NCI-H526 treated with DMSO at 0.1 percent for 48 hours (cell line): Measurements from ENCODE around the gene NT5DC3.
"Not testable (repeated sequence)": the region's sequence is repeated elsewhere in the genome, so short reads cannot be mapped to it uniquely, and the experiment has no call there.

Experiments
- DNase-seq: peaks from one replicate; lab custom pipeline; 2025; lab: John Stamatoyannopoulos, UW

The NT5DC3 gene

GRCh38 chr12:103855036-103855712 is 14.1 kb upstream of the NT5DC3 start:
- DNase-seq: no peak

- DNase-seq: no peak
These were observed 13.4 kb upstream of the NT5DC3 start for GRCh38 chr12:103854372-103854973.

- peak; percentile 25 for DNase-seq
These were observed 11.5 kb upstream of the NT5DC3 start for GRCh38 chr12:103852498-103852997.

GRCh38 chr12:103851127-103851526 is 10.1 kb upstream of the NT5DC3 start:
- DNase-seq: peak; percentile 26

- no peak for DNase-seq
These were observed 9.4 kb upstream of the NT5DC3 start for GRCh38 chr12:103850429-103850828.

GRCh38 chr12:103848917-103849491 is 8.0 kb upstream of the NT5DC3 start:
- DNase-seq: no peak

- DNase-seq: no peak
These were observed 7.1 kb upstream of the NT5DC3 start for GRCh38 chr12:103848143-103848542.

- DNase-seq: no peak
These were observed 5.4 kb upstream of the NT5DC3 start for GRCh38 chr12:103846415-103846814.

- DNase-seq: no peak
These were observed 3.3 kb upstream of the NT5DC3 start for GRCh38 chr12:103844305-103844704.

GRCh38 chr12:103841690-103842584 is 903 bp upstream of the NT5DC3 start:
- peak; percentile 42 for DNase-seq

- no peak for DNase-seq
These were observed 565 bp downstream of the NT5DC3 start for GRCh38 chr12:103840462-103840875.

- DNase-seq: peak; percentile 4
These were observed 1.2 kb downstream of the NT5DC3 start for GRCh38 chr12:103839609-103840461.

- no peak for DNase-seq
These were observed 1.9 kb downstream of the NT5DC3 start for GRCh38 chr12:103839103-103839502.

GRCh38 chr12:103838254-103838914 is 2.6 kb downstream of the NT5DC3 start:
- no peak for DNase-seq

- DNase-seq: no peak
These were observed 4.7 kb downstream of the NT5DC3 start for GRCh38 chr12:103836345-103836744.

- not testable (repeated sequence) for DNase-seq
These were observed 5.2 kb downstream of the NT5DC3 start for GRCh38 chr12:103835747-103836335.

- no peak for DNase-seq
These were observed 6.1 kb downstream of the NT5DC3 start for GRCh38 chr12:103834942-103835341.

GRCh38 chr12:103833891-103834290 is 7.1 kb downstream of the NT5DC3 start:
- DNase-seq: no peak

GRCh38 chr12:103833095-103833775 is 7.8 kb downstream of the NT5DC3 start:
- DNase-seq: no peak
